GDM1 (cell line): ENCODE measurements around the gene TRPV2.
"Not testable (repeated sequence)": the region's sequence is repeated elsewhere in the genome, so short reads cannot be mapped to it uniquely, and the experiment has no call there.

Experiments used
- DNase-seq: peaks from one replicate; lab custom pipeline; 2025; lab: John Stamatoyannopoulos, UW

Gene TRPV2

GRCh38 chr17:16438173-16438556 is 22.8 kb downstream of the TRPV2 start:
- DNase-seq: no peak

GRCh38 chr17:16438557-16439302 is 23.4 kb downstream of the TRPV2 start:
- peak; percentile 99 for DNase-seq

GRCh38 chr17:16439303-16439791 is 24.0 kb downstream of the TRPV2 start:
- DNase-seq: no peak

GRCh38 chr17:16439811-16440351 is 24.5 kb downstream of the TRPV2 start:
- no peak for DNase-seq

GRCh38 chr17:16440354-16440753 is 25.0 kb downstream of the TRPV2 start:
- not testable (repeated sequence) for DNase-seq

- no peak for DNase-seq
Observed at GRCh38 chr17:16440901-16441629, 25.7 kb downstream of the TRPV2 start.

GRCh38 chr17:16442141-16442540 is 26.8 kb downstream of the TRPV2 start:
- no peak for DNase-seq

GRCh38 chr17:16442594-16443510 is 27.5 kb downstream of the TRPV2 start:
- DNase-seq: no peak

- DNase-seq: no peak
Observed at GRCh38 chr17:16443511-16444257, 28.3 kb downstream of the TRPV2 start.

GRCh38 chr17:16444258-16444886 is 29.0 kb downstream of the TRPV2 start:
- DNase-seq: no peak

GRCh38 chr17:16446338-16446983 is 31.1 kb downstream of the TRPV2 start:
- DNase-seq: no peak

- DNase-seq: no peak
Observed at GRCh38 chr17:16447676-16448075, 32.3 kb downstream of the TRPV2 start.

- no peak for DNase-seq
Observed at GRCh38 chr17:16448490-16448889, 33.1 kb downstream of the TRPV2 start.

- DNase-seq: no peak
Observed at GRCh38 chr17:16449121-16449570, 33.8 kb downstream of the TRPV2 start.

- DNase-seq: no peak
Observed at GRCh38 chr17:16450028-16450427, 34.7 kb downstream of the TRPV2 start.

GRCh38 chr17:16452268-16452667 is 36.9 kb downstream of the TRPV2 start:
- DNase-seq: not testable (repeated sequence)

- no peak for DNase-seq
Observed at GRCh38 chr17:16453493-16453851, 38.1 kb downstream of the TRPV2 start.

- no peak for DNase-seq
Observed at GRCh38 chr17:16455997-16456741, 40.8 kb downstream of the TRPV2 start.

GRCh38 chr17:16456742-16457316 is 41.5 kb downstream of the TRPV2 start:
- no peak for DNase-seq
